ENCODE data around the gene BHLHA15.

DNA sequence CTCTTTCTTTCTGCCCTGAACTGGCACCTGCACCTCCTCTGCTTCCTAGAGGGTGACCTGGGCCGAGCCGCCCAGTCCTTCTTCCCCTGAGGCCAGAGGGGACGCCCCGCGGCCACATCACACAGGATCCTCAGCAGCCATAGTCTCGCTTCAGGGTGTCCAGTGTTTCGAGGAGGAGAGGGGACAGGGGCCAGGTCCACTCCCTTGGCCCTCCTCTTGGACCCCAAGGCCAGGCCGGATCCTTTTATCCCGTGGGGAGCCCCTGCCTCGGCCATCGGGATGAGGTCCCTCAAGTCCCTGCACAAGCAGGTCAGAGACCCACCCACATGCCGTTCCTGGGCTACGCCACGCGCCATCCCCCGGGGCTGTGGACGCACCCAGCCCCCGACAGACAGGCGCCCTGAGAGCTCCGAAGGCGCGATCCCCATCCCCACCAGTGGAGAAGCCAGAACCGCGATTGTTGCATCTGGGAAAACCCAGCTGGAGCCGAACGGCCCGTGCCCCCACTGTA is 3.6 kb downstream of the BHLHA15 start:
- no peak for TF ChIP-seq POLR2A (IDR thresholded peaks at IDR 0.05)
- TF ChIP-seq, protein P1, sequence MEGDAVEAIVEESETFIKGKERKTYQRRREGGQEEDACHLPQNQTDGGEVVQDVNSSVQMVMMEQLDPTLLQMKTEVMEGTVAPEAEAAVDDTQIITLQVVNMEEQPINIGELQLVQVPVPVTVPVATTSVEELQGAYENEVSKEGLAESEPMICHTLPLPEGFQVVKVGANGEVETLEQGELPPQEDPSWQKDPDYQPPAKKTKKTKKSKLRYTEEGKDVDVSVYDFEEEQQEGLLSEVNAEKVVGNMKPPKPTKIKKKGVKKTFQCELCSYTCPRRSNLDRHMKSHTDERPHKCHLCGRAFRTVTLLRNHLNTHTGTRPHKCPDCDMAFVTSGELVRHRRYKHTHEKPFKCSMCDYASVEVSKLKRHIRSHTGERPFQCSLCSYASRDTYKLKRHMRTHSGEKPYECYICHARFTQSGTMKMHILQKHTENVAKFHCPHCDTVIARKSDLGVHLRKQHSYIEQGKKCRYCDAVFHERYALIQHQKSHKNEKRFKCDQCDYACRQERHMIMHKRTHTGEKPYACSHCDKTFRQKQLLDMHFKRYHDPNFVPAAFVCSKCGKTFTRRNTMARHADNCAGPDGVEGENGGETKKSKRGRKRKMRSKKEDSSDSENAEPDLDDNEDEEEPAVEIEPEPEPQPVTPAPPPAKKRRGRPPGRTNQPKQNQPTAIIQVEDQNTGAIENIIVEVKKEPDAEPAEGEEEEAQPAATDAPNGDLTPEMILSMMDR (IDR thresholded peaks at IDR 0.05), result no peak

All from transverse colon (tissue), 3 donors.